ENCODE data around the gene LXN.

LXN gene

GRCh38 chr3:158642474-158643210 lies 29.8 kb downstream of the LXN start:
- TF ChIP-seq, protein P1, sequence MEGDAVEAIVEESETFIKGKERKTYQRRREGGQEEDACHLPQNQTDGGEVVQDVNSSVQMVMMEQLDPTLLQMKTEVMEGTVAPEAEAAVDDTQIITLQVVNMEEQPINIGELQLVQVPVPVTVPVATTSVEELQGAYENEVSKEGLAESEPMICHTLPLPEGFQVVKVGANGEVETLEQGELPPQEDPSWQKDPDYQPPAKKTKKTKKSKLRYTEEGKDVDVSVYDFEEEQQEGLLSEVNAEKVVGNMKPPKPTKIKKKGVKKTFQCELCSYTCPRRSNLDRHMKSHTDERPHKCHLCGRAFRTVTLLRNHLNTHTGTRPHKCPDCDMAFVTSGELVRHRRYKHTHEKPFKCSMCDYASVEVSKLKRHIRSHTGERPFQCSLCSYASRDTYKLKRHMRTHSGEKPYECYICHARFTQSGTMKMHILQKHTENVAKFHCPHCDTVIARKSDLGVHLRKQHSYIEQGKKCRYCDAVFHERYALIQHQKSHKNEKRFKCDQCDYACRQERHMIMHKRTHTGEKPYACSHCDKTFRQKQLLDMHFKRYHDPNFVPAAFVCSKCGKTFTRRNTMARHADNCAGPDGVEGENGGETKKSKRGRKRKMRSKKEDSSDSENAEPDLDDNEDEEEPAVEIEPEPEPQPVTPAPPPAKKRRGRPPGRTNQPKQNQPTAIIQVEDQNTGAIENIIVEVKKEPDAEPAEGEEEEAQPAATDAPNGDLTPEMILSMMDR (IDR thresholded peaks at IDR 0.05; ENCODE audit: low read depth, low read length, missing control alignments) = no peak
- no peak overlapping the region for H3K4me3 ChIP-seq (ENCODE audit: low read depth, low read length)
- no peak for DNase-seq (ENCODE audit: low read depth)
- in situ Hi-C loops (cut with HindIII; ENCODE audit: low sequenced_read_pairs) = no loop called here

DNA sequence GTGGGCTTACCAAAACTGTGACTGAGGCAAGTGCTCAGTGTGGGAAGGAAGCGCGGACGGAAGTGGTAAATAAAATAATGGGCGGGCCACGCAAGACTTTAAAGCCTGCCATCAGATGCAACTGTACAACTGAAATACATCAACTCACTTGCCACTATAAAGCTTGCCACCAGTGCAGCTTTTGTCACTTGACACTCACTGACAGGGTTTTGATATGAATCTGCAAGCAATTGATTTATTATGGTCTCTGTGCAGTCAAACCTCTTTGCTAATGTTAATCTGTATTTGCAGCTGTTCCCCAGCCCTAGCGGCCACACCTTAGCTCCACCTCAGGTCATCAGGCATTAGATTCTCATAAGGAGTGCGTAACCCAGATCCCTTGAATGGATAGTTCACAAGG lies 30.4 kb downstream of the LXN start:
- no peak for DNase-seq (ENCODE audit: low read depth)
- in situ Hi-C loops (cut with HindIII; ENCODE audit: low sequenced_read_pairs) = no loop called here
- TF ChIP-seq, protein P1 (IDR thresholded peaks at IDR 0.05; ENCODE audit: low read depth, low read length, missing control alignments) = no peak
- H3K4me3 ChIP-seq (ENCODE audit: low read depth, low read length) = no peak overlapping the region

GRCh38 chr3:158640646-158641045 lies 31.8 kb downstream of the LXN start:
- TF ChIP-seq, protein P1 (IDR thresholded peaks at IDR 0.05; ENCODE audit: low read depth, low read length, missing control alignments) = no peak
- H3K4me3 ChIP-seq (ENCODE audit: low read depth, low read length) = no peak overlapping the region
- no peak for DNase-seq (ENCODE audit: low read depth)
- in situ Hi-C loops (cut with HindIII; ENCODE audit: low sequenced_read_pairs) = no loop called here

- in situ Hi-C loops (cut with HindIII; ENCODE audit: low sequenced_read_pairs) = no loop called here
- no peak overlapping the region for H3K4me3 ChIP-seq (ENCODE audit: low read depth, low read length)
- TF ChIP-seq, protein P1 (IDR thresholded peaks at IDR 0.05; ENCODE audit: low read depth, low read length, missing control alignments) = no peak
- DNase-seq (ENCODE audit: low read depth) = no peak
Measured at GRCh38 chr3:158631981-158632380, 40.5 kb downstream of the LXN start.

DNA sequence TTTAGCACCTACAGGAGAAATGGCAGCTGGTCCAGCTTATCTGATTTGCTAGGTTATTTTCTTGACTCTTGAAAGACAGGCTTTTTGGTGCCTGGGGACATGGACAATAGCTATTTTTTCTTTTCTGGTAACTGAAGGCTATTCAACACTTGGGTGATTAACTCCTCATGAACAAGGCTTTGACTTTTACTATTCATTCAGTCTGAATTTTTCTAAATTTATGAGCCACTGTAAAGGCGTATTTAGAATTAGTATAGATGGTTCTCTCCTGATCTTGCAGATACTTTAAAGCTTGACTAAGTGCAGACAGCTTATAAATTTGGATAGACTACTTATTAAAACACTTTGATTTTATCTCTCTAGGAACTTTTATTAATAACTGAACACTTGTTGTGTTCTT lies 46.6 kb downstream of the LXN start:
- DNase-seq (ENCODE audit: low read depth) = no peak
- TF ChIP-seq, protein P1 (IDR thresholded peaks at IDR 0.05; ENCODE audit: low read depth, low read length, missing control alignments) = no peak
- H3K4me3 ChIP-seq (ENCODE audit: low read depth, low read length) = no peak overlapping the region
- in situ Hi-C loops (cut with HindIII; ENCODE audit: low sequenced_read_pairs) = no loop called here

- TF ChIP-seq, protein P1 (IDR thresholded peaks at IDR 0.05; ENCODE audit: low read depth, low read length, missing control alignments) = no peak
- in situ Hi-C loops (cut with HindIII; ENCODE audit: low sequenced_read_pairs) = no loop called here
- DNase-seq (ENCODE audit: low read depth) = no peak
- no peak overlapping the region for H3K4me3 ChIP-seq (ENCODE audit: low read depth, low read length)
Measured at GRCh38 chr3:158617982-158618875, 54.2 kb downstream of the LXN start.

All from astrocyte of the cerebellum (primary cell).